ENCODE data around the gene INTS15. TPM values are rescaled to one million over a fixed set of nuclear protein-coding genes. Genes with fewer than 3 reads are reported as not detected.
"Not testable (repeated sequence)": the region's sequence is repeated elsewhere in the genome, so short reads cannot be mapped to it uniquely, and the experiment has no call there.

INTS15 gene
- total and polyA plus RNA-seq, 8 donors = 12.4 to 23.0 (median 14.8) TPM

GRCh38 chr7:6628045-6628444 is 38.2 kb downstream of the INTS15 start:
- Histone ChIP-seq H3K27me3 (no peaks in the 10 kb centered on the region), H3K9me3 (no peaks in the 10 kb centered on the region), H3K4me1 (no peaks in the 10 kb centered on the region), H3K36me3 (no peaks in the 10 kb centered on the region), H3K27ac (no peak overlapping the region), H3K4me3 (no peak overlapping the region)
- intact Hi-C loops (cut with DNase I) = no loop called here
- 85 to 93% methylated on average over 6 of the region's 6 CpGs for WGBS, 2 donors
- no peak for FAIRE-seq
- no peak for TF ChIP-seq CTCF (IDR thresholded peaks at IDR 0.05)
- no peak for ATAC-seq
- no peak for DNase-seq

GRCh38 chr7:6630007-6630849 is 40.4 kb downstream of the INTS15 start:
- H3K4me3 ChIP-seq = no peak overlapping the region
- no peaks in the 10 kb centered on the region for H3K4me1 ChIP-seq
- no peak for TF ChIP-seq CTCF (IDR thresholded peaks at IDR 0.05)
- intact Hi-C loops (cut with DNase I) = no loop called here
- no peaks in the 10 kb centered on the region for H3K36me3 ChIP-seq
- no peak overlapping the region for H3K27ac ChIP-seq
- no peak for DNase-seq
- no peak for FAIRE-seq
- ATAC-seq = no peak
- WGBS, 2 donors = 50 to 51% methylated on average over 11 of the region's 11 CpGs
- H3K9me3 ChIP-seq = no peaks in the 10 kb centered on the region
- no peaks in the 10 kb centered on the region for H3K27me3 ChIP-seq

GRCh38 chr7:6631605-6632004 is 41.8 kb downstream of the INTS15 start:
- ATAC-seq (no peak), FAIRE-seq (no peak), DNase-seq (no peak)
- H3K36me3 ChIP-seq = no peaks in the 10 kb centered on the region
- no peaks in the 10 kb centered on the region for H3K9me3 ChIP-seq
- no peak overlapping the region for H3K4me3 ChIP-seq
- TF ChIP-seq CTCF (IDR thresholded peaks at IDR 0.05) = no peak
- no peaks in the 10 kb centered on the region for H3K27me3 ChIP-seq
- 64 to 67% methylated on average over 7 of the region's 7 CpGs for WGBS, 2 donors
- peaks cover 0 to 4% (median 3%) of the 10 kb centered on the region in 3 donors for H3K4me1 ChIP-seq
- intact Hi-C loops (cut with DNase I) = no loop called here
- no peak overlapping the region for H3K27ac ChIP-seq

- no peak overlapping the region for H3K27ac ChIP-seq
- no peaks in the 10 kb centered on the region for H3K9me3 ChIP-seq
- intact Hi-C loops (cut with DNase I) = no loop called here
- TF ChIP-seq CTCF (IDR thresholded peaks at IDR 0.05) = no peak
- no peak overlapping the region for H3K4me3 ChIP-seq
- no peaks in the 10 kb centered on the region for H3K36me3 ChIP-seq
- no peak for FAIRE-seq
- no peak for ATAC-seq
- no peak for DNase-seq
- no peaks in the 10 kb centered on the region for H3K27me3 ChIP-seq
- 68 to 75% methylated on average over 8 of the region's 8 CpGs for WGBS, 2 donors
- peaks cover 0 to 8% (median 3%) of the 10 kb centered on the region in 3 donors for H3K4me1 ChIP-seq
Observed at GRCh38 chr7:6634021-6634420, 44.2 kb downstream of the INTS15 start.

- H3K9me3 ChIP-seq; H3K36me3 ChIP-seq; H3K4me3 ChIP-seq; FAIRE-seq; intact Hi-C loops (cut with DNase I); H3K27me3 ChIP-seq; H3K27ac ChIP-seq; H3K4me1 ChIP-seq; ATAC-seq; DNase-seq: not testable (repeated sequence)
- WGBS, 2 donors = 87 to 88% methylated on average over 5 of the region's 5 CpGs
Observed at GRCh38 chr7:6634971-6635370, 45.1 kb downstream of the INTS15 start.

Data from pancreas (tissue), 10 donors.